T47D (cell line): Measurements from ENCODE around the gene GRP.
"Not testable (repeated sequence)": the region's sequence is repeated elsewhere in the genome, so short reads cannot be mapped to it uniquely, and the experiment has no call there.

Source experiments
- DNase-seq, 2 experiments: peaks; one replicate each; pipeline versions ENCODE4 v3.0.0 to v3.0.0-alpha.2; 2011 to 2012; ENCODE audit warnings: low read depth in 1 of 2, low spot score in 1 of 2
- JUND ChIP-seq: IDR thresholded peaks from 2 replicates; pipeline ENCODE4 v1.6.1; 2012; ENCODE audit warnings: low read depth
- in situ Hi-C: cut with HindIII; loops from 2 replicates; pipeline ENCODE4 v1.10.0; 2016; ENCODE audit warnings: low sequenced_read_pairs, low pct_unique_long_range_greater_than_20kb

Gene GRP

DNA sequence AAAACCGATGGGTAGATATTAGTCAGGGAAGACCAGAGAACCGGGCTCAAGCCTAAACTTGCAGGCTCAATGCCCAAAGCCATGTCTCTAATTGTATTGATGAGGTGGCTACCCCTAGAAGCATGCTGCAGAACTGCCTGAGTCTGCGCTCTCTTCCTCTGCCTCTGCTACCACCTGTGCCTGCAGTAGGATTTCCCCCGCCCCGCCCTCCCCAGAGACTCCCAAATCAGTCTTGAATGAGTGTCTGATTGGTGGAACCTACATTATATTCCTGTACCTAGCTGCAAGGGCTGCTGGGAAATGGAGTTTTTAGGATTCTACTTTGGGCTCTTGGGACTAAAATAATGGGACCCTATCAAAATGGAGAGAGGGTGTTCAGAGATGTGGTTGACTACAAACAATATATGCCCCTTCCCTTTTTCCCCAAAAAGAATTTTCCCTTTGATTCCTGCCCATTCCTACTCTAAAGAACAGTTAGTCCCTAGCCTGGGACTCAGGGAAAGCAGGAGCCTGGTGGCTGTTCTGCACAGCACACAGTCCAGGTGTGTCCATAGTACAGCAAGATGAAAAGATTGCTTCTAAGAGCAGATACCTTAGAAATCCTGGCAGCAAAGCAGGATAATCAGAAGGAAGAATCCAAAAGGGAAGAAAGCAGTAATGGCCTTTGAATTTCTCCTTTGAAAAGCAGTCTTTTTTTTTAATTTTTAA, 12.5 kb downstream of the GRP start:
- no peak for TF ChIP-seq JUND
- in situ Hi-C loops: no loop called here
- DNase-seq: peak in 1 of 2 experiments; percentile 45

- DNase-seq: peak in 1 of 2 experiments; percentile 12
- in situ Hi-C loops: no loop called here
- no peak for TF ChIP-seq JUND
Measured at GRCh38 chr18:59233017-59233410, 13.1 kb downstream of the GRP start.

- TF ChIP-seq JUND: no peak
- in situ Hi-C loops: no loop called here
- no peak for DNase-seq
Measured at GRCh38 chr18:59238385-59238784, 18.4 kb downstream of the GRP start.

DNA sequence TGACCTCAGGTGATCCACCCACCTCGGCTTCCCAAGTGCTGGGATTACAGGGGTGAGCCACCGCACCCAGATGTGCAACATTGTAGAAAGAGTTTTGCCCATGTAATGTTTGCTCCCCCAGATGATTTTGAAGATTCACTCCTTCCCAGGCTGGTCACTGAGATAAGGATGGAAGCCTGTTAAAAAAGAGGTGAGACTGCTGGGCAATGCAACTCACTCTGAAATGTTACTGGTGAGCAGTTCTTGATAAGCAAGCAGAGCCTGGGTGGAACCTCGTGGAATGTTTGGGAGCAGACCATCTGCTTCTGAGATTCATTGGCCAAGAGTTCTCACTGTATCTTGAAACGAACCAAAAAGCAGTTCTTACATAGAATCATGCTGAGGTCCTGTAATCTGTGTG, 19.7 kb downstream of the GRP start:
- in situ Hi-C loops: no loop called here
- no peak for TF ChIP-seq JUND
- DNase-seq: no peak

- in situ Hi-C loops: no loop called here
- DNase-seq: no peak
- no peak for TF ChIP-seq JUND
Measured at GRCh38 chr18:59242906-59243305, 22.9 kb downstream of the GRP start.

DNA sequence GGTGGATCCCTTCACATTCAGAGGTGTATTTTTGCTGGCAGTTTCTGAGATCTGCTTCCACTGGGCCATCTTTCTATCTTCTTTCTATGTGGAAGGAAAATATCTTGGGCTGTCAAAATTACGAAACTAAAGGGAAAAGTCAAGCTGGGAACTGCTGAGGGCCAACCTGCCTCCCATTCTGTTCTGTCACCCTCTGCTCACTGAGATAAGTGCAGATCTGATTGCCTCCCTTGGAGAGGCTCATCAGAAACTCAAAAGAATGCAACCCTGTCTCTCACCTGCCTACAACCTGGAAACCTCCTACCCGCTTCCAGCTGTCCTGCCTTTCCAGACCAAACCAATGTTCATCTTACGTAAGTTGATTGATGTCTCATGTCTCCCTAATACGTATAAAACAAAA, 26.8 kb downstream of the GRP start:
- no peak for TF ChIP-seq JUND
- in situ Hi-C loops: no loop called here
- DNase-seq: no peak

GRCh38 chr18:59249199-59249774, 29.3 kb downstream of the GRP start:
- in situ Hi-C loops: no loop called here
- no peak for TF ChIP-seq JUND
- peak in 1 of 2 experiments; percentile 75 for DNase-seq

GRCh38 chr18:59255491-59255890, 35.5 kb downstream of the GRP start:
- DNase-seq, in situ Hi-C loops: not testable (repeated sequence)

DNA sequence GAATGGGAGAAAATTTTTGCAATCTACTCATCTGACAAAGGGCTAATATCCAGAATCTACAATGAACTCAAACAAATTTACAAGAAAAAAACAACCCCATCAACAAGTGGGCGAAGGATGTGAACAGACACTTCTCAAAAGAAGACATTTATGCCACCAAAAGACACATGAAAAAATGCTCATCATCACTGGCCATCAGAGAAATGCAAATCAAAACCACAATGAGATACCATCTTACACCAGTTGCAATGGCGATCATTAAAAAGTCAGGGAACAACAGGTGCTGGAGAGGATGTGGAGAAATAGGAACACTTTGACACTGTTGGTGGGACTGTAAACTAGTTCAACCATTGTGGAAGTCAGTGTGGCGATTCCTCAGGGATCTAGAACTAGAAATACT, 41.9 kb downstream of the GRP start:
- in situ Hi-C loops, DNase-seq: not testable (repeated sequence)

GRCh38 chr18:59262243-59262642, 42.3 kb downstream of the GRP start:
- in situ Hi-C loops, DNase-seq: not testable (repeated sequence)

GRCh38 chr18:59263661-59264060, 43.7 kb downstream of the GRP start:
- in situ Hi-C loops: no loop called here
- no peak for DNase-seq
- no peak for TF ChIP-seq JUND

DNA sequence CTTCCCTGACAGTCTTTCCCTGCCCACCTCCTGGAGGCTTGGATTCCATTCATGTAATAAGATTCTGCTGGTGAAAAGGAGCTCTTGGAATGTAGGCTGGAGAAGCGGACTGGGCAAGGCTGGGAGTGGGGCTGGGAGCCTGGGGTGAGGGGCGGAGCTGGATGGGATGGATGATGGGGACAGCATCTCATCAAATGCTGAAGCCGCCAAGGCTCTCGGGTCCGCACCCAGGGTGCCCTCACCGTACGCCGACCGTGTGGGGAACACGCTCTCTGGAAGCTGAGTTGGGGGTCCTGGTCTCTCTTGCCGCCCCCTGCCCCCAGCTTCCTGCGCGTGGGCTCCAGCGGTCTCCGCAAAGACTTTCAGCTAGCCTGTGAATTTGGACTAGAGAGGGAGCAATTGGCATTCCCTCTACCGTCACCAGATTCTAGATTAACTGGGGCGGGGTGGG, 44.2 kb downstream of the GRP start:
- DNase-seq: no peak
- TF ChIP-seq JUND: no peak
- in situ Hi-C loops: no loop called here

GRCh38 chr18:59264651-59265245, 44.8 kb downstream of the GRP start:
- in situ Hi-C loops: no loop called here
- no peak for DNase-seq

More at GRCh38 chr18:59264651-59265245, 44.8 kb downstream of the GRP start:
- TF ChIP-seq JUND: no peak
